Pancreas (tissue), 10 donors: ENCODE data around the gene CLSTN1. TPM values are rescaled to one million over a fixed set of nuclear protein-coding genes. Genes with fewer than 3 reads are reported as not detected.

ENCODE experiments used
- ATAC-seq, 4 donors: fragments of 200-7000 bp; cut with Tn5 transposase; one replicate each; pipeline versions ENCODE4 v1.8.0 to v1.9.1; 2020; ENCODE audit warnings: mild to moderate bottlenecking in 4 of 4, moderate library complexity in 4 of 4
- DNase-seq, 6 donors: peaks; one replicate each; pipeline ENCODE4 v3.0.0-alpha.2; 2020
- FAIRE-seq: peaks from 2 replicates; lab custom pipeline; 2012; peaks lifted over from hg19 to GRCh38; lab: Jason Lieb, UNC
- H3K27ac ChIP-seq, 4 donors: fragments of 200-600 bp; sonication (generic); 1 replicate in 3 of 4; 2 replicates in 1 of 4; pipeline versions ENCODE4 v1.5.0 to v1.8.0; 2020
- H3K27me3 ChIP-seq, 4 donors: fragments of 200-600 bp; one replicate each; pipeline ENCODE4 v1.8.0; 2021
- H3K36me3 ChIP-seq, 3 donors: fragments of 200-600 bp; sonication (generic) in 1 of 3; one replicate each; pipeline versions ENCODE4 v1.5.0 to v1.8.0; 2020 to 2021
- H3K4me1 ChIP-seq, 3 donors: fragments of 200-600 bp; one replicate each; pipeline ENCODE4 v1.8.0; 2021
- H3K4me3 ChIP-seq, 4 donors: fragments of 200-600 bp; sonication (generic) in 2 of 4; one replicate each; pipeline versions ENCODE4 v1.5.0 to v1.8.0; 2020 to 2021
- H3K9me3 ChIP-seq, 4 donors: fragments of 200-600 bp; one replicate each; pipeline ENCODE4 v1.8.0; 2021
- WGBS, 2 donors: extraction: QIAGEN DNeasy Blood & Tissue Kit; methylation state at CpG; one replicate each; pipeline ENCODE4 v1.1.7; 2013; 5-methylcytosine and 5-hydroxymethylcytosine counted together
- intact Hi-C, 3 donors: fragments of 100-400 bp; cut with DNase I; formaldehyde crosslinking; loops; one replicate each; pipeline versions ENCODE4 v1.11.1 to v1.14.2; 2022
- polyA plus RNA-seq, 2 donors: library from polyadenylated mRNA; stranded (reverse); fragments of 200-250 nt; gene quantifications; one replicate each; pipeline ENCODE4 v1.2.3, GENCODE V29; 2013
- total RNA-seq, 6 donors: library from RNA; stranded (reverse); fragmentation: NEBNext Ultra II Directional in 4 of 6; extraction: Animal tissue kit (Norgen Biotek cat#: 25700) in 4 of 6; gene quantifications; one replicate each; pipeline versions ENCODE4 v1.2.1 to v1.2.4, GENCODE V29; 2021 to 2023
- TF ChIP-seq, protein P1 (sequence below), 4 donors: fragments of 200-600 bp; sonication (generic) in 3 of 4; IDR thresholded peaks; one replicate each; pipeline versions ENCODE4 v1.5.0 to v1.8.0; 2021; ENCODE audit warnings: antibody characterized with exemption in 4 of 4
- donor health status: healthy with polysubstance abuse.
- donor health status: DM: no; HTN: no; CAD: no; lungs with moderate emphysema.
- donor health status: DM: no; HTN: no; CAD: no.
- donor health status: control.
- donor health status: control.
- donor health status: Bipolar disorder and iron deficiency.
- donor health status: DM: yes; HTN: yes; CAD: no.
- donor health status: DM: no; HTN: no; CAD: no.
- donor health status: DM: no; HTN: no; CAD: no.
- donor health status: DM: yes; HTN: yes; CAD: no.

Gene CLSTN1
- total and polyA plus RNA-seq, 8 donors, result 44.2 to 73.5 (median 61.8) TPM

DNA sequence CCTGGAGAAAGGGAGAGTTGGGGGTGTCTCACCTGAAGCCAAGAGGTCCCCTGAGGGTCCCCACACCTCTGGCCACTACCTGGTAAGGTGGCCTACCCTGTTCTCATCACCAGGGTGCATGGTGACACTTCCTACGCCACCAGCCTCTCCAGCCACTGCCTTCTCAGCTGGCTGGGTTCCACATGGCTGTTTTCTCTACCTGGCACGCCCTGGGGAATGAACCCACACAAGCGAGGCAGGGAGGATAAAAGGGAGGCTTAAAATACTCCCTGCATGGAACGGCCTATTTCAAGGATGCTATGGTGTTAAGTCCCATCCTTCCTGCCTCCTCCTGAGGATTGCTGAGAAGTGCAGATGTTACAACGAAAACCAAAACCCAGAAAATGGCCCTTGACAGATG lies 87.5 kb downstream of the CLSTN1 start:
- no peak for DNase-seq
- Histone ChIP-seq H3K27ac (no peak overlapping the region), H3K9me3 (no peaks in the 10 kb centered on the region), H3K36me3 (peaks cover 7 to 91% (median 47%) of the 10 kb centered on the region in 3 donors), H3K4me3 (no peak overlapping the region), H3K4me1 (no peaks in the 10 kb centered on the region), H3K27me3 (no peaks in the 10 kb centered on the region)
- WGBS, 2 donors, result 94 to 95% methylated on average over 5 of the region's 5 CpGs
- ATAC-seq, result no peak
- TF ChIP-seq, protein P1, sequence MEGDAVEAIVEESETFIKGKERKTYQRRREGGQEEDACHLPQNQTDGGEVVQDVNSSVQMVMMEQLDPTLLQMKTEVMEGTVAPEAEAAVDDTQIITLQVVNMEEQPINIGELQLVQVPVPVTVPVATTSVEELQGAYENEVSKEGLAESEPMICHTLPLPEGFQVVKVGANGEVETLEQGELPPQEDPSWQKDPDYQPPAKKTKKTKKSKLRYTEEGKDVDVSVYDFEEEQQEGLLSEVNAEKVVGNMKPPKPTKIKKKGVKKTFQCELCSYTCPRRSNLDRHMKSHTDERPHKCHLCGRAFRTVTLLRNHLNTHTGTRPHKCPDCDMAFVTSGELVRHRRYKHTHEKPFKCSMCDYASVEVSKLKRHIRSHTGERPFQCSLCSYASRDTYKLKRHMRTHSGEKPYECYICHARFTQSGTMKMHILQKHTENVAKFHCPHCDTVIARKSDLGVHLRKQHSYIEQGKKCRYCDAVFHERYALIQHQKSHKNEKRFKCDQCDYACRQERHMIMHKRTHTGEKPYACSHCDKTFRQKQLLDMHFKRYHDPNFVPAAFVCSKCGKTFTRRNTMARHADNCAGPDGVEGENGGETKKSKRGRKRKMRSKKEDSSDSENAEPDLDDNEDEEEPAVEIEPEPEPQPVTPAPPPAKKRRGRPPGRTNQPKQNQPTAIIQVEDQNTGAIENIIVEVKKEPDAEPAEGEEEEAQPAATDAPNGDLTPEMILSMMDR (IDR thresholded peaks at IDR 0.05), result no peak
- intact Hi-C loops, result no loop called here
- FAIRE-seq, result no peak

DNA sequence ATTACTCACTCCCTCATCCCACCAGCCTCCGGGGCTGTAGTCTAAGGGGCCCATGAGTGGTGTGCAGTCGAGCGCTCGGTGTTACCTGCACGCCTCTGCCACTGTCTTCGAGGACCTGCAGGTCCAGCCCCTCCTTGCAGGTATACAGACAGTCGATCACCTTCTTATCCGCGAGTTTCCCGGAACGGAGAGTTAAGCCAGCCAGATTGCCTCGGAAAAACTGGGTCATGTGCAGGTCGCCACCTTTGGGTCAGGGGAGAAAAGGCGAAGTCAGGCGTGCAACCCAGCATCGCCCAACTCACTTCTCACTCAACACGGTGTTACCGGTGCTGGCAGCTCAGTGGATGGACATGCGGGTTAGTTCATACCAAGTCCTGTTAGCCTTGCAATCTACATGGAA lies 88.0 kb downstream of the CLSTN1 start:
- FAIRE-seq, result no peak
- WGBS, 2 donors, result 90 to 94% methylated on average over 19 of the region's 19 CpGs

DNA sequence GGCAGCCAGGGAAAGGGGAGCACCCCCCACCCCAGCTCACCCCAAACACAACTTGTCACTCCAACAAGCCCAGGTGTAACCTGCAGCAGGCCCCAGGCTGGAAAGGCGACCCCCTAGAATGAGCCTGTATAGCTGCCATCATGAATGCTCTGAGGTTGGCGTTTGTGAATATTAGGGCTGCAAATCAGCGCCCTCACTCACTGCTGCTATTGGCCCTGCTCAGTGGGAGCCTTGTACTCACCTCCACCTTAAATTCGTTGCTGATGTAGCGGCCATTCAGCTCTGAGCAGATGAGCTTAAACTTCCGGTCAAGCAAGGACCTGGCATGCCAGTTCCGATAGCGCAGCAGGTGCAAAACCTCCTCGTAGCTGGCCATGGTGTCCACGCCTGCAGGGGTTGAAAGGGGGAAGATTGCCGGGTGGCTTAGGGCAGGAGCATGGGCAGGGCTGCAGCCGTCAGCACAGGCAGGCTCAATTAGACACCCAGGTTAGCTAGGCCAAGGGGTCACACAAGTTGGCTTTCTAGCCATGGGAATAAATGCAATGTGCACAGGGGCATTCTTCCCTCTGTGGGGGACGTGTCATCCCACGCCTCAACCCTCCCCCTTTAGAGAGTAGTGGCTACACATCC lies 90.5 kb downstream of the CLSTN1 start:
- Histone ChIP-seq H3K27me3 (no peaks in the 10 kb centered on the region), H3K4me3 (no peak overlapping the region), H3K36me3 (peaks cover 7 to 97% (median 50%) of the 10 kb centered on the region in 3 donors), H3K4me1 (no peaks in the 10 kb centered on the region), H3K27ac (no peak overlapping the region), H3K9me3 (no peaks in the 10 kb centered on the region)
- DNase-seq, result no peak
- WGBS, 2 donors, result 97 to 99% methylated on average over 14 of the region's 14 CpGs
- FAIRE-seq, result no peak
- intact Hi-C loops, result no loop called here
- TF ChIP-seq, protein P1 (IDR thresholded peaks at IDR 0.05), result no peak
- ATAC-seq, result no peak

More for the DNA sequence above, 88.0 kb downstream of the CLSTN1 start:
- Histone ChIP-seq H3K4me3 (no peak overlapping the region), H3K36me3 (peaks cover 7 to 91% (median 48%) of the 10 kb centered on the region in 3 donors), H3K9me3 (no peaks in the 10 kb centered on the region), H3K4me1 (no peaks in the 10 kb centered on the region), H3K27me3 (no peaks in the 10 kb centered on the region), H3K27ac (no peak overlapping the region)
- ATAC-seq, result no peak
- no peak for DNase-seq
- TF ChIP-seq, protein P1 (IDR thresholded peaks at IDR 0.05), result no peak
- intact Hi-C loops, result no loop called here

DNA sequence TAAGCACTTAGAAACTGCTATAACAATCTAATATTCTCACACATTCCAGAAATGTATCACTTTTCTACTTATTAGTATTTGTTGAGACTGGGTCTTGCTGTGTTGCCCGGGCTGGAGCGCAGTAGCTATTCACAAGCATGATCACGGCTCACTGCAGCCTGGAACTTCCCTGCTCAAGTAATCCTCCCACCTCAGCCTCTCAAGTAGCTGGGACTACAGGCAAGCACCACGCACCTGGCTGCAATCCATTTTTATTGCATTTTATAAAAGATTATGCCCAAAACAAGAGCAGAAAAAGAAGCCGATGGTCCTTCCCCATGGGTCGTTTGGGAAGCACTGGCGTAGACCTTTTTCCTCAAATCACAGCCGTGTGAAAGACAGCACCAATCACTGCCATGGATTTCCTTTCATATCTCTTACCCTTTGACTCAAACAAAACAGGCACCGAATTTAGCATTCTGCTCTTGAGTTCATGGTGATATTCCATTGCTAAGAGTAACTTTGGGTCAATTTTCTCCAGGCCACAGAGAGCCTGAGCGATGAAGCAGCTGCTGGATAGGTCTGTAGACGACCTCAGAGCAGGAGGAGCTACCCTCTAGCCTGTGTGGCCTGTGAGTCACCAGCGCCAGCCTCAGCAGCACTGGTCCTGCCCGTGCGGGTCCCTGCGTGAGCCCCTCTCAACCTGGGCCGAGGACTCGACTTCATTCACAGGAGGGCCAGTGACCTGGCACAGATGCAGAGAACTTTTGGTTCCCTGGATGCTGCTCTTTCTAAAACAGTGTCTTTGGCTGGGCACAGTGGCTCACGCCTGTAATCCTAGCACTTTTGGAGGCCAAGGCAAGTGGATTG lies 91.4 kb downstream of the CLSTN1 start:
- Histone ChIP-seq H3K4me1 (no peaks in the 10 kb centered on the region), H3K27ac (no peak overlapping the region), H3K9me3 (no peaks in the 10 kb centered on the region), H3K27me3 (no peaks in the 10 kb centered on the region), H3K4me3 (no peak overlapping the region), H3K36me3 (peaks cover 7 to 88% (median 50%) of the 10 kb centered on the region in 3 donors)
- DNase-seq (no peak), ATAC-seq (no peak), FAIRE-seq (no peak)
- TF ChIP-seq, protein P1 (IDR thresholded peaks at IDR 0.05), result no peak
- intact Hi-C loops, result no loop called here
- 93 to 96% methylated on average over 18 of the region's 18 CpGs for WGBS, 2 donors
